Astrocyte of the cerebellum (primary cell): ENCODE results near the gene ADARB2.

Source experiments
- DNase-seq: peaks from one replicate; pipeline ENCODE4 v3.0.0-alpha.2; 2011; ENCODE audit warnings: low read depth
- H3K4me3 ChIP-seq: 2 replicates; pipeline ENCODE4 v1.5.1; 2011; ENCODE audit warnings: mild to moderate bottlenecking, low read depth, low read length, moderate library complexity
- CTCF ChIP-seq: IDR thresholded peaks from 2 replicates; pipeline ENCODE4 v1.5.1; 2012; ENCODE audit warnings: low read length, low read depth, moderate library complexity, mild to moderate bottlenecking; ENCODE audit errors: missing control alignments
- in situ Hi-C: cut with HindIII; loops from 2 replicates; pipeline ENCODE4 v1.10.0; 2017; ENCODE audit warnings: low sequenced_read_pairs

Gene ADARB2

DNA sequence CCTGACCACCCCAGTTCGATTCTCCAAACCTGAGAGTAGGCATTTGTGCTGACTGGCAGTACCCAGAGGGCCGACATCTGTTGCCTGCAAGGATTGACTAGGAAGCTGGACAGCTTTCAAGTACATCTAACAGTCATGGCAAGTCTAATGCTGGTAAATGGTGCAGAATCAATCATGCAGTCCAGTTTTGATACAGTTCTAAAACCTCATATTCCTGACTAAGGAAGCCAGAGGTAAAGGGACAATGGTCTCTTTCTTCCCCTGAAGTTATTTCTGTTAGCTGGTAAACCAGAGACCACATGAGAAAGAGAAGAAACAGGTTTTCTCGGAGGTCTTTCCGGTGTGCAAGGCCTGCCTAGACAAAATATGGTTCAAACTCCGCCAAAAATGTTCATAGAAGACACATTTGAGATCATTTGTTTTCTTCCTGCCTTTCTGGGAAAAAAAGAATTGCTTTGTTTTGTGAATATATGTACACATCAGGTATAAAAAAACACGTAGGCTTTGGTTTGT, 584.0 kb downstream of the ADARB2 start:
- no peak overlapping the region for H3K4me3 ChIP-seq
- TF ChIP-seq CTCF: no peak
- in situ Hi-C loops: no loop called here
- no peak for DNase-seq

DNA sequence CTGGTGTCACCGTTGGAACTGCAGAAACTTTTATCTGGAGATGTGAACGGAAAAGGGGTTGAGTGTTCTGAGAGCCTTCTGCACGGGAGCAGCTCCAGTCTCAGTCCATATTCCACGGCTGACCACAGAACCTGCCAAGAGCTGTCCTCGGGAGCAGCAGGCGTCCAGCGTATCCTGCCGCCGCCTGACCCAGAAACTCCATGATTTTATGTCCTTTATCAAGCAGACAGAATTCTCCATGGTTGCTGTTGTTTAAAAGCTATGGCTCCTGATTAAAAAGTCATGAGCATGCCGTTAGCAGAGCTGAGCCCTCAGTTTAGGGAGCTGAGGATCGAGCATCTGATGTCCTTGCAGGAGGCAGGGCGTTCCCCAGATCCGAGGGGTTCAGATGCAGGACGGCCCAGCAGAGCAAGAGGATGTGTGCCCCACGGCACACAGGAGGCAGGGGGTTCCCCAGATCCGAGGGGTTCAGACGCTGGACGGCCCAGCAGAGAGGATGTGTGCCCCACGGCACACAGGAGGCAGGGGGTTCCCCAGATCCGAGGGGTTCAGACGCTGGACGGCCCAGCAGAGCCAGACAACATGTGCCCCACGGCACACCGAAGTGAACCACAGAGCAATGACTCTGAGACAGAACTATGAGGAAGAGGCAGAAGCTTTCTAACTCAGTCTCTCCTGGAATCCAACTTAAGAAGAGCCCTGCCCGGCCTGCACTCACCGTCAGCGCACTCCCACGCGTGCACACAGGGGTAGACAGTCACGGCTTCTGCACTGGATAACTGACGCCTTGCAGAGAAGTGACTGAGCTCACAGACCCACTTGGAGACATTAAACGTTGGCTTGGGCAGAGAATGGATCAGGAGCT, 584.7 kb downstream of the ADARB2 start:
- in situ Hi-C loops: no loop called here
- TF ChIP-seq CTCF: no peak
- H3K4me3 ChIP-seq: no peak overlapping the region
- DNase-seq: no peak

DNA sequence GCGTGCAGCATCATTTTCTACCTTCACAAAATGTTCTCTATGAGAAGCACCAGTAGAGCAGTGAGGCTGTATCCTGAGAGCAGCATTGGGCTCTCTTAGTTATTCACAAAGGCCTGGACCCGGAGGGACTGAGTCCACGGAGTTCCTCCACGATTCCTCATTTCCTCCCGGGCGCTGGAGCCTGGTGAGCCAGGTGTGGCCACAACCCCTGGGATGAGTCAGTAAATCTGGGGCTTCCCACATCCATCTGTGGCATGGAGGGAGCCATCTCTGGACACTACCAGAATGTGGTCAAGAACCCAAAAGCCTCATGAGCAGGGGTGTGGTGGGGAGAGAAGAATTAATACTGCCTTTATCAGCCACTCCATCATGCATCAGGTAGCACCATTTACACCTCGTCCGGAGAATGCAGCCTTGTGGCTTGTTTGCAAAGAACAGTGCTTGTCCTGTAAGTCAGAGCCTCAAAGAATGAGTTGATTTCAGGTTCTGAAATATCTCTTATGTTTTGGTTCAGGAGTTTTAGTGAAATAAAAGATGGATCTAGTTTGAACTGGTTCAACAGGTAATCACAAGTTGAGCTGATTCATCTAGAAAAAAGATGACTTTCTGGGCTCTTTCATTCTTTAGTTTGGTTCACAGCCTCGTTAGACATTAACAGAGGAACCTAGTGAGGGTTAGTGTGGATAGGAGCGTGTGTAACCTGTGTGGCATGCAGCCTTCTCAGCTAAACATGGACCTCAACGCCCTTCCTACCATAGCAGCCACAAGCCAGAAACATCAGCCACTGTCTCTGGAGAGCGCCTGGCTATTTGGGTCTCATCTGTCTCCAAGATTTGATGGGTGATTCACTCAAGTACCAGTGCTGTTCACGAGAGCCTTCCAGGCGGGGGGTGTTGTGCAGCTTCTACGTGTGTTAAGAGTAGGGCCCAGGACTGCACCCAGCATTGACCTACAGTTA, 586.0 kb downstream of the ADARB2 start:
- in situ Hi-C loops: no loop called here
- DNase-seq: no peak
- no peak for TF ChIP-seq CTCF

DNA sequence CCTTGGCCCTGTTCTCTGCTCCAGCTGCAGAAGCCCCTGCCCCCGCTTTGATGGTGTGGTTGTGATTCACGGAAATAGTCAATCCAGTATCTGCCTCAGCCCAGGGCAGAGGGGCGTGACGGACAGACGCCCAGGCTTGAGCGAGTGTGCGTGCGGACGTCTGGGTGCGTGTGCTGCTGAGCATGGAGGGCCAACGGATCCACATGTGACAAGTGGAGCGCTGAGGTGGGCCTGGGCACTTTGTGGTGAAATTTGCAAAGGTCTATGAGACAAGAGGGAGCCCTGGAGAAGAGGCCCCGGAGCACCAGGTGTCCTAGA, 586.7 kb downstream of the ADARB2 start:
- DNase-seq: no peak
- H3K4me3 ChIP-seq: no peak overlapping the region
- in situ Hi-C loops: no loop called here
- TF ChIP-seq CTCF: no peak

More for the DNA sequence above, 586.0 kb downstream of the ADARB2 start:
- H3K4me3 ChIP-seq: no peak overlapping the region

DNA sequence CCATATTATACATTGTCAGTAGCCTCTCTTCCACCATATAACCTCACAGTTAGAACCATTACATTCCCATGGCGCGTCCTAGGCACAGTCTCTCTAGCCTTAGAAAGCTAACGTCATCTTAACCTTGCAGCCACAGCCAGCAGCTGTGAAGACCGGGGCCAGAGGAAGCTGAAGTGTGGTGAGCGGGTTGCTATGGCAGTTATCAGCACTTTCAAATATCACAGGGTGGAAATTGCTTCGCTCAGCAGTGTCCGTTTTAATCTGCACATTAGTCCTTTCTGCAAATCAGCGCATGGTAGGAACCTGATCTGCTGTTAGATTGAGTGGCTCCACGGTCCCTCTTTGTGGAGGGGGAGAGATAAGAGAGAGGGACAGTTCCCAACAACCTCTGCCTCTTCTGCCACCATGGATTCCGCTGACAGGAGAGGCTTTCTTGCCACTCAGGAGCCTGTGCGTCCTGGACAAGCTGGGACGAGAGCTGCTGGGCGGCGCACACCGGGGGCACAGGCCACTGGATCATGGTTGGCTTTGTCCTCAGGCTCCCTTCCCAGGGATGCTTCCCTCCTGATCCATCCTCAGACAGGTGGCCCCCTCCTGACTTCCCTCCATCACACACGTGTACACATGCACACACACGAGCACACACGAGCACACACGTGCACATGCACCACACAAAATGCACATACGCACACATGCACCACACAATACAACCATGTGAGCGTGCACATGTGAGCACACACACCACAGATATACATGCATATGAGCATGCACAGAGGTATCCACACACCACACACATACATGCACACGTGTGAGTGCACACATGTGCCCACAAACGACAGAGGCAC, 587.3 kb downstream of the ADARB2 start:
- no peak for TF ChIP-seq CTCF
- H3K4me3 ChIP-seq: no peak overlapping the region
- no peak for DNase-seq
- in situ Hi-C loops: no loop called here
